ENCODE measurements around the gene STK10.
"Not testable (repeated sequence)": the region's sequence is repeated elsewhere in the genome, so short reads cannot be mapped to it uniquely, and the experiment has no call there.

Gene STK10

DNA sequence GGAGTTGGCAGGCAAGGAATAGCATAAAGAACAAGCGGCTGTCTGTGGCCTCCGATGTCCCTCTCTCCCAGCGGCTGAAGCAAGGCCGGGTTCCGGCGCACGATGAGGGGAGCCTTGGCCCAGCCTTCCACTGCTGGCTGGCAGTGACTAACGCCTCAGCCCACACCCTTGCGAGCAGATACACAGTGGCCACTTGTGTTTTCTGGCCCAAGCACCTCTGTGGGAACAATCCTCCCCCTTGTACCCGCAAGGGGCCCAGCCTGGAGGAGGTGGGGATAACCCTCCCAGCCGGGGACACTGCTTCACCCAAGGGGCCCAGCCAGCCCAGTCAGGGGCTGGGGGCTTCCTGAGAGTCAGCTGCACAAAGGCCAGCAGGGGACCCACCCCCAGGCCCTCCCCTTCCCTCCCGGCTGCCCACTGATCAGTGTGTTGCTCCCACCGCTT is 23.2 kb downstream of the STK10 start:
- no peak for DNase-seq

DNA sequence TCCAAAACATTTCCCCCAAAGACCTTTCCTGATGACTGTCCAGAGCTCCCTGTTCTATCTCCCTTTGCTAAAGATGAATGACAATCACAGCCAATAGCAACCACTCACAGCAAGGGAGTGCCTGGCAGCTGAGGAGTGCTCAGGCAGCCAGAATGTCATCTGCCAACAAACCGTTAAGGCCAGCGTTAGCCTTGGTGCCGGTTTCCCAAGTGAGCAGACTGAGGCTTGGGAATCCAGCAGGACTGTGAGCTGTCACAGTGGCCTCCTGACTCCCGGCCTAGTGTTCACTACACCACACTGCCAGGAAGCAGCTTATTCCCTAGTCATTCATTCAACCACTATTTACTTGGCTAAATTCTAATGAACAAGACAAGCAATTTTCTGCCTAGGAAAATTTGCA is 24.7 kb downstream of the STK10 start:
- DNase-seq, result no peak

DNA sequence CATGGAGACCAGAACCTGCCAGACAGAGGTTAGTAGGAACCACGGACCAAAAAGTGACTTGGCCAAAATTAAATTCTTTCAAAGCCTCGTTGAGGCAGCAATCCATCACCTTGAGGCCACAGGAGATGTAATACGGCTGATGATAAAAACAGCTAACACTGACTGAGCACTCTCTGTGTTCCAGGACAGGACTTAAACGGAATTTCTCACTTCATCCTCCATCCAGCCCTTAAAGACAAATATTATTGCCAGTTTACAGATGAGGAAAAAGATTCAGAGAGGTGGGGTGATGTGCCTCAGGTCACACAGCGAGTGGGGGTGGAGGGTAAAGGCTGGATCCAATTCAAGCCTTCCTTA is 25.1 kb downstream of the STK10 start:
- no peak for DNase-seq

DNA sequence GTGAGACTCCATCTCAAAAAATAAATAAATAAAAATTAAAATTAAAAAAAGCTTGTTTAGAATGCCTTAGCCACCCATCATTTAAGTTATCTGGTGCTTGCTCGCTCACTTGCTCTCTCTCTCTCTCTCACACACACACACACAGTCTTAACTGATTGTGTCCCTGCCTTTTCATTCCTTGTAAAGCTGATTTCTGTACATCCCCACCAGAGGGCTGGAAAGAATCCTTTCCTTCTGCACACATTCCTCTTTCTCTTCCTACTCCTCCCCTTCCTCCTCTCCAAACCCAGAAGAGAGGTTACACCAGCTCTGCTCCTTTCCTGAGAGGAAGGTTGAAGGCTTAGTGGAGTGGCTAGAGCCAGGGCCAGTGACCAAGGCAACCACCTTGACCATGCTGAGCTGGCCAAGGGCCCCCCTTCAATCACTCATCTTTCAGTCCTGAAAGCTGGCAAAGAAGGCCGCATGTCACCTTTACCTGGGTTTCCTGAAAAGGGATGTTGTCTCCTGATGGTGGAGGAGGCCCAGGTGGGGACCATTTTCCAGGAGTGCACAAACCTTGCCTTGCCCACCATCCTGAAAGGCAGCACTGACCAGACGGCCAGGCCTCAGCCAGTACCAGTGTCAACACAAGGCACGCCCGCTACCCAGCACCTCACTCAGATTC is 25.6 kb downstream of the STK10 start:
- no peak for DNase-seq

DNA sequence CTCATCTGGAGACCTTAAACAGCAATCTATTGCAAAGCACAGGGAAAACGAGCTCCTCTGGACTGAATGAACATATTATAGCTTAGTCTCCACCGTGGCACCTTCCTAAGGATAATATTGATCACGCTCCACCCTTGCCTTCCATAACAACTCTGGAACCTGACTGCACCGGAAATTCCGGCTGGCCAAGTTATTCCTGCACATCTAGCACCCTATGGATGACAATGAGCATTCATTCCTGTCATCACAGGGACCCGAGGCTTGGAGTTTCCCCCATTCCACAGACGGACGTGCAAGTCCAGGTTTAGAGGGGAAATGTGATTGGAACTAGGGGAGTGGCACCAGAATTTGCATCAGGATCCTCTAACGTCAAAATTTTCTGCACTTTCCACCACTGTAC is 27.5 kb downstream of the STK10 start:
- no peak for DNase-seq

DNA sequence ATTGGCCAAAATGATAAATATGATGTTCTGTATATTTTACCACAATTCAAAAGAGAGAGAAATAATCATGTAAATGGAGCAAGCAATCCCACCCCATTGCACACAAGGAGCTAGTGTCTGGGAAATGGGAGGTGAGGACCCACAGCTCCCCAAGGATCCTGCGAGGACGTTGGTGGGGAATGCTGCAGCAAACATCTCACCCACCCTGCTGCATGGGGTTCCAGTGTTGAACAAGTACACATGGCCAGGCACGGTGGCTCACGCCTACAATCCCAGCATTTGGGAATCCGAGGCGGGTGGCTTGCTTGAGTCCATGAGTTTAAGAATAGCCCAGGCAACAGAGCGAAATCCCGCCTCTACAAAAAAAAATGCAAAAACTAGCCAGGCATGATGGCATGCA is 29.0 kb downstream of the STK10 start:
- DNase-seq, result no peak

DNA sequence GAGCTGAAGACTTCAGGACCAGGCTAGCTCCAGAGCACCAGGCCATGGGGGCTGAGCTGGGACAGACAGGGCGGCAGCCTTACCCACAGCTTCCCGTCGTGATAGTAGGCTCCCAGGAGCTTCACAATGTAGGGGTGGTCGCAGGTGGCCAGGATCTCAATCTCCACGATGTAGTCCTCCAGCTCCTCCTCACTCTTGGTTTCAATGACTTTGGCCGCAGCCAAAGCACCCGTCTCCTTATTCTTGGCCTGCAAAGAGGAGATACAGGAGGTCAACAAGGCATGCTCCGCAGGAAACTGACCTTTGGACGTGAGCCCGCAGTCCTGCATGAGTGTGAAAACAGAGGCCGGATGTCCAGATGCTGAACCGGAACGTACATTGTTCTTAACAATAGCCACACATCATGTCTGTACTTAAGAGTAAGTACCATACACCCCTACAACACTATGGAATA is 31.5 kb downstream of the STK10 start:
- DNase-seq, result no peak

DNA sequence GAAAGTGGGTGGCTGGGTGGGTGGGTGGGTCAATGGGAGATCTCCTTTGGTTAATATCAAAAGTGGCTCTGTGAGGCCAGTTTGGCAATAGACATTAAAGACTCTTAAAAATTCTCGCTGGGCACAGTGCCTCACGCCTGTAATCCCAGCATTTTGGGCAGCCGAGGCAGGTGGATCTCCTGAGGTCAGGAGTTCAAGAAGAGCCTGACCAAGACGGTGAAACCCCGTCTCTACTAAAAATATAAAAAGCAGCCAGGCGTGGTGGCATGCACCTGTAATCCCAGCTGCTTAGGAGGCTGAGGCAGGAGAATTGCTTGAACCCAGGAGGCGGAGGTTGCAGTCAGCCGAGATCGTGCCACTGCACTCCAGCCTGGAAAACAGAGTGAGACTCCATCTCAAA is 32.9 kb downstream of the STK10 start:
- DNase-seq, result not testable (repeated sequence)

DNA sequence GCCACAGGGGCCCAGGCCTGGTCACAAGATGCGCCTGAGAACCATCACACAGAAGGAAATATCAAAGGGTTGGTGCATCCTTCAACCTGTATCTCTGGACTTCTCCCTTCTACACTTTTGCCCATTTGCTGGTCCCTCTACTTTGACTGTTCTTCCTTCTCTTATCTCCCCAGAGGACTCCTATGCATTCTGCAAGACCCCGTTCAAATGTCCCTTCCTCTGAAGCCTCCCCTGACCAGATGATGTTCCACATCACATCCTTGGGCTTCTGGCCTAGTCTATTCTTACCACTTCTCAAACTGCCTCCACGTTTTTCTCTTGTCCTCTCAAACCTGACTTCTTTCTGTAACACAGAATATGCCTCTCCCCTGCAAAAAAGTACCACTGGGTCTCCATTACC is 34.3 kb downstream of the STK10 start:
- no peak for DNase-seq

DNA sequence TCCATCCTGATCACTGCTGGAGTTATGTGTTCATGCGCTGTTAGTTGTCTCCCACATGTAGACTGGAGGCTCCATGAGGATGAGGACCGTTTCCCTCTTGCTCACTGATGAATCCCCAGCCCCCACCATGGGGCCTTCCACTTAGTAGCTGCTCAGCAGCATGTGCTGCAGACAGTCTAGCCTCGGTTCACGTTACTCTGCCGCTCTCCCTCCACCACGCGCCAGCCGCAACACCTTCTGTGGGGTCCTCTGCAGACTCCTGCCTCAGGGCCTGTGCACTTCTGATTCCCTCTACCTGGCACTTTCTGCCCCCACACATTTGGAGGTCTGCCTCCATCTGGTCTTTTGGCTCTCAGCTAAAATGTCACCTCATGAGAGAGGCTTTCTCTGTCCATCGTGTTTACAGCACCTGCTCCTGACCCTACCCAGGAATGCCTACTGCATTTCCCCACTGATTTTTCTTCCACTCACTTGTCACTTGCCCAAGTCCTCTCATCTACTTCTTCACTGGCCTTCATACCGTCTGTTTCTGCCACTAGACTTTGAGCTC is 36.3 kb downstream of the STK10 start:
- no peak for DNase-seq

DNA sequence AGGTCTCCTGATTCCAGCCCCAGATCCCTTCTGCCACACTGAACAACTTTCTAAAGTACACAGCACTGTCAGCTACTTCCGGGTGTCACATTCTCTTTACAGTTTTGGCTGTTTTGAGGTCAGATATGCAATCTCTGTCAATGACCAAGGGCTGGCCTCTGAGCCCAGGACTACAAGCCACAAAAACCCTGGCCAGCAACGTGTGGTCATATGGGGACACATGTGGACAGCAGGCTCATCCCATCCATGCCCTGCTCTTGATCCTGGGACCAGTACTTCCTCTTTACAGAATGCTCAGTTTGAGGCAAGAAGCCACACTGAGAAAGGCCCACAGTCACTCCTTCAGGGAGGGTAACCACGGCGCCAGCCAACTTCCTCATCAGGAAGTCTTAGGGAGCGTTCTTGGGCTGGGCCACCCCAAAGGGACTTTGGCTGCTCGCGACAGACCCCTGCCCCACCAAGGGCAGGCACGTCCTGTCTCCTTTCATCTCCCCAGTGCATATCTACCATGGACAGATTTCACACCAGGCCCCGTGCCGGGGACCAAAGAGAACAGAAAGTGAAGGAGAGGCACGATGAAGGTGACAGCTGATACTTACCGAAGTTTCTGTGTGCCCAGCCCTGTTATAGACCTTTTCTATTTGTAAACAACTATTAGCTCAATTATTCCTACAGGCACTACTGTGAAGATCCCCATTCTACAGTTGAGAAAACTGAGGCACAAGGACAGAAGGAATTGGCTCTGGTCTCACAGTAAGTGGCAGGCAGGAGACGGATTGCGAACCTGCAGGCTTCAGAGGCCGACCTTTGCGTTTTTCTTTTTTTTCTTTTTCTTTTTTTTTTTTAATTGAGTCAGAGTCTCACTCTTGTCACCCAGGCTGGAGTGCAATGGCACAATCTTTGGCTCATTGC is 37.3 kb downstream of the STK10 start:
- DNase-seq, result no peak

DNA sequence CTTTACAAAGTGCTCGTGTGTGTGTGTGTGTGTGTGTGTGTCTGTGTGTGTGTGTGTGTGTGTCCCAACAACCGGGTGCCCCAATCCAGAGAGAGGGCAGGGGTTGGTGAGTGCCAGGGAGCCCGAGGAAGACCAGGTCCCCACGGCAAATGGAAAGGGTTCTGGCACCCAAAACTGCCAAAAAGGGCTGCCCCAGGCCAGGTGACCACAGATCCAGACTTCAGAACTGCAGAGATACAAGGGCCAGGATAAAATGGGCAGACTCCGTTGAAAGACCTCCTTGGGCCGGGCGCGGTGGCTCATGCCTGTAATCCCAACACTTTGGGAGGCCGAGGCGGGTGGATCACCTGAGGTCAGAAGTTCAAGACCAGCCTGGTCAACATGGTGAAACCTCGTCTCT is 38.5 kb downstream of the STK10 start:
- not testable (repeated sequence) for DNase-seq

DNA sequence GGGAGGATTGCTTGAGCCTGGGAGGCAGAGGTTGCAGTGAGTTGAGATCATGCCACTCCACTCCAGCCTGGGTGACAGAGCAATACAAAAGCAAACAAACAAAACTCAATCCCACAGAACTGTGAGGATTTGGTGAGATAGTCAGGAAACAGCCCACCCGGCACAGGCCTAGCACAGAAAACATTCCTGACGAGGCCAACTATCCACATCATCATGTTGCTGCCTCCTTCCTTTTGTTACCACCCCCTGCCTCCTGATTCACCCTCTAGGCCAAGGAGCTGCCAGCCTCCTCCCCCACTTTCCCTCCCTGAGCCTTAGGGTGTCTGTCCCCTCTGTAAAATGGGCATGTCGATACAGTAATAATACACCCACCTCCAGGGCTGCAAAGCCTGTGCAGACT is 39.0 kb downstream of the STK10 start:
- no peak for DNase-seq

DNA sequence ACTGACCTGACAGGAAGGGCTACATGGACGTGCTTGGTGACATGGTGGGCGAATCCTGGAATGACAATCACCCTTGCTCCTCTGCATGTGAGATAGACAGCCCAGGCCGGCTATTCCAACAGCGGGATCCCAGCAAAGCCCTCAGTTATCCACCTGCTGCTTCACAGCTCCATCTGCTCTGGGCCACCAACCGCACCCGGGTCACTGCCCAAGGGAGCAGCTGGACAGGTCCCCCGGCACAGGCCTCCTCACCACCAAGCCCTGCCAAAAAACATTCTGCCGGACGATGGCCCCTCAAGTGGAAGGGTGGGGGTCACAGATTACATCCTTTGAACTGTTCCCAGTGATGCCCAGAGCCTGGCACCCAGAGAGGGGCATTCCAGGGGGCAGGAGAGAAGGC is 39.6 kb downstream of the STK10 start:
- DNase-seq, result no peak

DNA sequence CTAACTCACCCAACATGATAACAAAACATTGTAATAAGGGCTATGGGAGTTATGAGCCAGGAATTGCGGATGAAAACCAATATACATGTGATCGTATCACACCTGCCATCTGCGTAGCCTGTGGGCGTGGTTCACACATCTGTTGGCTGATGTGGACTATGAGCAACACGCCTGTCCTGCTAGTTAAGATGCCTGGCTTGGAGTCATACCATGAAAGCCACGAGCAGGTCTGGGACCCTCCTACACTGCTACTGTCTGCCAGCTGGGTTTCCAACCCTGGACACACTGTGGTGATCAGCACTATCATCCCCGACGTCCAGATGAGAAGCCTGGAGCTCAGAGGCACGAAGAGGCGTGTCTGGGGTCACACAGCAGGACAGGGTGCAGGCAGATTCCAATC is 40.2 kb downstream of the STK10 start:
- peak; percentile 15 for DNase-seq

DNA sequence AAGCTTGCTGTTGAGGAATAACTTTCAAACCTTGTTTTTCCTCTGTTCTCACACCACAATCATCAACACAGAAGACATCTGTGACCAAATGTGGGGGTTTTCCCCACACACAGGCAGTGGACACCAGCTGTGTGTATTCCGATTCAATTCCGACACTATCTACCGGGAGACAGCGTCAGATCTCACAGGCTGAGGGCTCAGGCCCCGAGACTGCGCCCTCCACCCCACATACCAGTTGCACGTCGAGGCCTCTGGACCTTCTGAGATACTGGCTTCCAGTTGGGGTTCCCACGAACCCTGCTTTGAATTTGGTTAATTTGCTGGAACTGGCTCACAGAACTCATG is 41.3 kb downstream of the STK10 start:
- no peak for DNase-seq

DNA sequence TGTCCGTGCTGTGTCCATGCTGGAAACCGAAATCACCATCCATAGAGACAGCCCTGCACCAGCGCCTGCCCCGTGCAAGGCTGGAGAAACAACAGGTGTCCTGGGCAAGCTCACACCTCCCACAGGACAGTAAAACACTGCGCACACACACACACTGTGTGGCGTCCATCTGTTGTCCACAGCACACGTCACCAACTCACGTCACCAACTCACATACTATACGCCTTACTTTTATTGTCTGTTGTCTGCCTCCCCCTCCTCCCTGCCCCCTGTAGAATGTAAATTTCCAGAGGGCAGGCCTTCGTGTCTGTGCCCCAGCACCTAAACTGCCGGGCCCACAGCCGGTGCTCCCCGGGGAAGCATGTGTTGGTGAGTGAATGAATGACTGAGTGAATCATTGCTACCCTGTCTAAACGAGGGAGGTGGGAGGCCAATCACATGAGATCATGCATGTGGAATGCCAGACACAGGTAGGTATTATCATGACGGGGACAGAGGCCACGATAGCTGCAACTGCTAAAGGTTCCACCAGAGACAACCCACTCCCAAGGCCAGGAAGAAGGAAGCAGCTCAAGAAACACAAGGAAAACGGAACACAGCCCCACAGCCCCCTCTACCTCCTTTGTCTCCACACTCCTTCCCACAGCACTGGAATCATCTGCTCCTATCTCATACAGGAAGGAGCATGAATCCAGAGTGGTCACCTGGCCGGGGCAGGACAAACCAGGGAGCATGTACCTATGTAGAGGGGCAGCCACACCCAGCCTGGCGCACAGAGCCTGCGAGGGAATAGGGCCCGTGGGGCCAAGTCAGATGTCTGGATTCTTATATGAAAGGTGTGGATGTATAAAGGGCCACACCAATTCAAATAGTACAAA is 41.9 kb downstream of the STK10 start:
- DNase-seq, result no peak

DNA sequence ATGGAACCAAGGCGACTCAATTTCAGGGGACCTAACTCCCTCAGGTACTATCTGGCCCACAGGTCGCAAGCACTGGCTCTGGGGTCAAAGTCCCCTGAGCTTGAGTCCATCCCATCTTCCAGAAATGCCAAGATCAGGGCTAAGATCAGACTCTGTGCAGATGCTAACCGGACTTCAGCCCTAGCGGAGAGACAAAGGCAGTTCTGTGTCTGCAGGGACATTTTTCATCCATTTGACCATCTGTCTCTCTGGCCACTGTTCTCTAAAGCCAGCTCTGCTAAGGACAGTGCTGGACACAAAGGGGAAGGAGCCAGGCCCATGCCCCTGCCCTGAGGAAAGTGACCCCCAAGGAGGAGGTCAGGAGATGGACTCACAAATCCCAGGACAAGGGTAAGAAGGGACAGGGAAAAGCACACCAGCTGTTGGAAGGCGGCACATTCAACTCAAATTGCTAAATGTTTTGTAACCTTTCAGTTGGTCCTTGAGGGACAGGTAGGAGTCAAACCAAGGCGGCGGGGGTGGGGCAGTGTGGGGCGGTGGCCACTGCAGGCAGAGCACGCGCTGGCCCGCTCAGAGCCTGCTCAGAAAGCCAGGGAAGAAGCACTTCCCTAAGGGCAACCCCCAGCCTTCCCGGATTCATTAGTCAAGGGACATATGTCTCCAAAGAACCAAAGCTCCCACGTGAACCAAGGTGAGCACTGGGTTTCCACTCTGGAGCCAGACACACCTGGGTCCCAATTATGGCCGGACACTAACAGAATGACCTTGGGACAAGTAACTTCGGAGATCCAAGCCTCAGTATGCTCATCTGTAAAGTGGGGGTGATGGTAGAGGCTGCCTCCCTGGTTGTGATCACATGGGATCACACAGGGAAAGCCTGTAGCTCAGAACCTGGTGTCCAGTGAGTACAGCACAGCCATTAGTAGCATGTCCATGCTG is 42.8 kb downstream of the STK10 start:
- no peak for DNase-seq

DNA sequence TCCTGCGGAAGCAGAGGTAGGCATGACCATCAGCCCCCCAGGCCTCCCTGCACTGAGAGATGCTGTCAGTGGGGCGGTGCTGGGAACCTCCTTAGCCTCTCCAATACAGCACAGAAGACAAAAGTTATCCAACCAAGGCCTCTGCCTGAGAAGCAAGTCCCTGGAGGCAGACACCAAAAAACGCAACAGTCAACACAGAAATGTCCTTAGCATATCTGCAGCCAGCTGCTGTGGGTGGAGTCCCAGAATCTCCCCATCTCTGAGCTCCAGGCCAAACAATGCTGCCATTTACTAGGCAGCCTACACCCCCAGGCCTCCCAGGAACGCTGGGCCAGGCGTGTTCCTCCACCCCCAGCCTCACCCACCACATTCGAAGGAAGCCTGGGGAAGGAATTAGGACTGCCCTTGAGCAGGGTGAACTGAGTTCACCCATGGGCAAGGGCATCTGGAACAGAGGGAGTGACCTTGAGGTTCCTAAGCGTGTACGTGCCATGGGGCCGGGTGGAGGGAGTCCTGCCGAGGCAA is 43.7 kb downstream of the STK10 start:
- DNase-seq, result peak; percentile 50

DNA sequence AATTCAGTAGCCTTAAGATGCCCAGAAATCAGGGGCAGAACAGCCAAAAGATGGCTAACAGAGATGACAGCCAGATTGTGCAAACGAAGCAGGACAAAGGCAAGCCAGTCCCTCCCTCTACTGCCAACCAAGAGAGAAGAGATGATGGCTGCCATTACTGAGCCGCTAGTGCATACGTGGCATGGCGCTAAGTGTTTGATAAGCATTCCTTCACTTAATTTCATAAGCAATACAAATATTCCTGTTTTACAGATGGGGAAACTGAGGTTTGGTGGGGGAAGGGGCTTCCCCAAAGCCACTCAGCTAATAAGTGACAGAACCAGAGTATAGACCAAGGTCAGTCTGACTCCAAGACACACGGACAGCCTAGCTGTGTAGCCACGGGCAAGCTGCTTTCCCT is 44.1 kb downstream of the STK10 start:
- DNase-seq, result peak; percentile 43

DNA sequence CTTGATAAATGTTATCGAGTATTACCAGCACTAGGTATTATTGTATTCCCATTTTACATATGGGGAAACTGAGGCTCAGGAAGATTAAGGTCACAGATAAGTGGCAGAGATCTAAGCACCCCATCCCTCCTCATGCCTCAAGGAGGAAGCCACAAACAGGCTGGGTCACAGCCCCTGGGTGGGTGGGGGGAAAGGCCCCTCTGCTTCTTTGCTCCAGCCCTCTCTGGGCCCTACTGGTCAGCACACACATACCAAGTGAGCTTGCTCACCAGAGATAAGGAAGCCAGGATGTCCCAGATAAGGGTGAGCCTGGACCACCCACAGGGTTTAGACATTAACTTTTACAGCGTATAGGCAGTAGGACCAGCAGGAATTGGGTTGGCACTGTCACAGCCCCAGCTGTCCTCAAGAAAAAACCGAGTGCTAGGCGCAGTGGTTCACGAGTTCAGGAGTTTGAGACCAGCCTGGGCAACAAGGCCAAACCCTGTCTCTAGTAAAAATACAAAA is 45.3 kb downstream of the STK10 start:
- no peak for DNase-seq

DNA sequence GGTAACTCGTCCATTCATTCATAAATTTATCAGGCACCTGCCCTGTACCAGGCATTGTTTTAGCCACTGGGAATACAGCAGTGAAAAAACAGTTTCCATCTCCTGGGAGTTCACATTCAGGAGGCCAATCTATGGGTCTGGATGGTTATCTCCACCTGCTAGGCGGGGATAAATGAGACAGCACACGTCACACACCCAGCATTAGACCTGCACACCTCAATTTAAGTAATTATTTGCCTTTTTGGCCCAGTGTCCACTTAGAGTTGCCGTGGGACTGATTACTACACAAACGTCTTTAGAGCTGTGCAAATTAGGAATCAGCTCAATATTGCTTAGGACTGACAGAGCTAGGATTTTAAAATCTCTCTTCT is 46.1 kb downstream of the STK10 start:
- DNase-seq, result no peak
